ENCODE measurements around the gene GASK1A.
"Not testable (repeated sequence)": the region's sequence is repeated elsewhere in the genome, so short reads cannot be mapped to it uniquely, and the experiment has no call there.

The GASK1A gene

GRCh38 chr3:42979044-42979972 is at the start of gene GASK1A:
Gene GASK1A (plus strand): TSS chr3:42979311. CDS start chr3:42979643, 332 bp downstream.
- peak; percentile 43 for DNase-seq

DNA sequence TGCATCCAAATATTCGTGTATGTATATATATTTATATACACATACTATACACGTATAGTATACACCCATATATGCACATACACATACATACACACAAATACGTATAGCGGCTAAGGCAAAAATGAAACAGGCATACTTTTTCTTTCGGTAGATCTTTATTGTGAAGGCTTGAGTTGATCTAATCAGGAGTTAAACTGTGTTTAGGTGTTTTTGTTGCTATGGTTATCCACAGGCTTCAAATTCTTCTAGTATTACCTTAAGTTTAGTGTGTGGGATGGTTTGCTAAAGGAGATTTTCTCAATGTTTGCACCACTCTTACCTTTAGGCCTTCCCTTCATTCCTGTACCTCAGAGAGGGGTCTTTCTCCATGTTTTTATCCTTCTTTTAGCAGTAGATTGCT is 45.0 kb upstream of the GASK1A start:
- DNase-seq, result no peak

- DNase-seq, result no peak
Measured at GRCh38 chr3:42934910-42935309, 44.2 kb upstream of the GASK1A start.

- DNase-seq, result no peak
Measured at GRCh38 chr3:42935472-42935871, 43.6 kb upstream of the GASK1A start.

- no peak for DNase-seq
Measured at GRCh38 chr3:42936157-42936981, 42.7 kb upstream of the GASK1A start.

GRCh38 chr3:42937334-42937733 is 41.8 kb upstream of the GASK1A start:
- DNase-seq, result no peak

DNA sequence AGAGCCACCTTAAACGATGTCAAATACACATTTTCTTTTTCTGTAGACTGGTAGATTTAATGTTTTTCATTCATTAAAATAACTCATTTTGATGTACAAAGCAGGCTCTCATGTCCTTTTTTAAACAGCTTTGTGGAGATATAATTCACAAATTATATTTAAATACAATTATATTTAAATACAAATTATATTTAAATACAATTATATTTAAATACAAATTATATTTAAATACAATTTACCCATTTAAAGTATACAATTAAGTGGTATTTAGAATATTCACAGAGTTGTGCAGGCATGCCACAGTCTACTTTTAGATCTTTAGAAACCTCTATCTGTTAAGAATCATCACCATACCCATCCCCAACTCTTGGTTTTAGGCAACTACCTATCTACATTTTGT is 36.4 kb upstream of the GASK1A start:
- no peak for DNase-seq

DNA sequence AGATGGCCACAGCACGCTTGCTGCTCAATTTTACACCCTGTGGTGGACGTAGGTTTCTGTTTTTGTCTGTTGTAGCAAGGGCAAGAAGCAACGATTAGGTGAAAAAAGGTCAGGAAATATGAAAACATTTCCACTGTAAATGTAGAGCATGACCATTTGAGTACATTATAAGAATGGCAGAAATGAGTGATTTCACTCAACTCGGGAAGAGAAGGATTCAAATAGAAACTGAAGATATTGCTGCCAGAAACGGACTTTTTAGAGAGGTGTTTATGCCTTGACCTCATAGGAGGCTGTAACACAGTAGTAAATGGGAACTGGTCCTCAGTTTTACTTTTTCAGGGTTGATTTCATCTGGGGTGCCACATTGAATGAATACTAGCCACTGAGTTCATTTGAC is 33.1 kb upstream of the GASK1A start:
- no peak for DNase-seq

- no peak for DNase-seq
Measured at GRCh38 chr3:42957573-42957972, 21.5 kb upstream of the GASK1A start.

DNA sequence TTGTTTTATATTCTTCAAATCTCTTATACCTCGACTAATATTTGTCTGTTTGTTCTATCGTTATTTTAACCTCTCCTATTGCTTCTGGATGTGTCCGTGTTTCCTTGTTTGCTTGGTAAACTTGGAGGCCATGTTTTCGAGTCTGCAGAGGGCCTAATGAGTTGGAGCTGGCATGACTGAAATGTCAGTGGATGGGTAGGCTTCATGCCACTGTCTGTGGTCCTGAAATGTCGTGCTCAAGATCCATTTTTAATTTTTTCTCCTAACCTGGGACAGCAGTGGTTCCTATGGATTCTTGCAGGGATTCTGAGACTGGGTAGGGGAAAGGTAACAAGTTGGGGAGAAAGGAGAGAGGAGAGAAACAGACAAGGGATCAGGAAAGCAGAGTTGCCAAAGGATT is 18.8 kb upstream of the GASK1A start:
- no peak for DNase-seq

- no peak for DNase-seq
Measured at GRCh38 chr3:42960786-42961185, 18.3 kb upstream of the GASK1A start.

DNA sequence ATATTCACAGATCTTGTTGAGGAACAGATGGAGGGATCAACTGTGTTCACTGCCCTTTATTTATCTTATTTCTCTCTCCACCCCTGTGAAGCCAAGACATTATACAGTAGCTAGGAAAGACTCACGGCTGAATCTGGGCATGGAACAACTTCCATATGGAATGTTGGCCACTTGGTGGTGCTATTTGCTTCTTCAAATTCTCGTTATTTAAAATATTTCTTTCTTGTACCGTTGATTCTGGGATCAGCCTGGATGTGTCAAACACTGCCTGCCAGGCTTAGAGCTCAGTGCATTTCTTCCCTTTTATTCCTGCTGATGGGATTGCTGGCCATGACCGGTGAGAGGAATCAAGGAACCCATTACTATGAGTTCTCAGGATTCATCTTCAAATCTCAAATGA is 17.5 kb upstream of the GASK1A start:
- DNase-seq, result peak; percentile 30

- DNase-seq, result no peak
Measured at GRCh38 chr3:42963269-42963668, 15.8 kb upstream of the GASK1A start.

DNA sequence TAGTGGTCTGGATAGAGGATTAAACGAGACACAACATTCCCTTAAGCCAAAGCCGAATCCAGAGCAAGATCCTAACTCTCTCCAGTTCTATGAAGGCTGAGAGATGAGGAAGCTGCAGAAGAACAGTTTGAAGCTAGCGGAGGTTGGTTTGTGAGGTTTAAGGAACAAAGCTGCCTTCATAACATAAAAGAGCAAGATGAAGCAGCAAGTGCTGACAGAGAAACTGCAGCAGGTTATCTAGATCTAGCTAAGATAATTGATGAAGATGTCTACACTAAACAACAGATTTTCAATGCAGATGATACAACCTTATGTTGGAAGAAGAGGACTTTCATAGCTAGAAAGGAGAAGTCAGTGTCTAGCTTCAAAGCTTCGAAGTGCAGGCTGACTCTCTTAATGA is 14.8 kb upstream of the GASK1A start:
- no peak for DNase-seq

GRCh38 chr3:42970557-42970956 is 8.6 kb upstream of the GASK1A start:
- no peak for DNase-seq

GRCh38 chr3:42970976-42971772 is 7.9 kb upstream of the GASK1A start:
- DNase-seq, result no peak

DNA sequence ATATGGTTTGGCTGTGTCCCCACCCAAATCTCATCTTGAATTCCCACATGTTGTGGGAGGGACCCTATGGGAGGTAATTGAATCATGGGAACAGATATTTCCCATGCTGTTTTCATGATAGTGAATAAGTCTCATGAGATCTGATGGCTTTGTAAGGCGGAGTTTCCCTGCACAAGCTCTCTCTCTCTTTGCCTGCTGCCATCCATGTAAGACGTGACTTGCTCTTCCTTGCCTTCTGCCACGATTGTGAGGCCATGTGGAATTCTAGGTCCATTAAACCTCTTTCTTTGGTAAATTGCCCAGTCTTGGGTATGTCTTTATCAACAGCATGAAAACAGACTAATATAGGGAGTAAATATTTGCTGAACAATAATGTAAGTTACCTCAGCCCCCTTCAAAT is 4.2 kb upstream of the GASK1A start:
- not testable (repeated sequence) for DNase-seq

DNA sequence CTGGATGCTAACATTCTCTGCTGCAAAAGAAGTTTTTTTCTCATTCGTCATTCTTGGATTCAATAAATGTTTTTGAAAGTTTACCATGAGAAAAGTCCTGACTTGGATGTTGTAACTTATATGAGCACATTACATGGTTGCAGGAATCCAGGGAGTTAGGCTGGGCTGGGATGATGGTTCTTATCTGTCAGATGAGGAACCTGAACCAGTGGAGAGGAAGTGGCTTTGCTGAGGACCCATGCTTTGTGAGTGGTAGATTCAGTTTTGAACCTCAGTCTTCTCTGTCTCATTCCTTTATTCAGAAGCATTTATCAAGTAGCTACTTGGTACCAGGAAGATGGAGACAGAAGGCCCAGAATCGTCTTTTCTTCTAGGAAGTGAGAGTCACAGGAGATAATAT is 3.7 kb upstream of the GASK1A start:
- no peak for DNase-seq

GRCh38 chr3:42975955-42976354 is 3.2 kb upstream of the GASK1A start:
- no peak for DNase-seq

GRCh38 chr3:42980209-42980608 is 1.1 kb downstream of the GASK1A start:
- no peak for DNase-seq

DNA sequence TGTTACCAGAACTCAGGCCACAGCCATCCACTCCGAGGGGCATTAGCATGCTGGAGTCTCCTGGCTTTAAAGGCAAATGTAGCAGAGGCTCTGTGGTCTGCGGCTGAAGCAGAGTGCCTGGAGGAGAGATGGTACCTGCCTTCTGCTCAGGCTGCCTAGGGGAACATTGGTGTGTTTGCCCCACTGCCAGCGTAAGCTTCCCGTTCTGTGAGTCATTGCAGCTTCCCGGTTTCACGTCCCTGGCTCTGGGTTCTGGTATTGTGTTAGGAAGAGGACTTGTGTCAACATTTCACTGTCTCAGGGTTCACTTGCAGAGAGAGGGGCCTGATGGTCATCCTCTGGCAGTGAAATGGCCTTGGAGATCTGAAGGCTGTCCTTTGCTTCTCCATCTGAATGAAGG is 1.8 kb downstream of the GASK1A start:
- DNase-seq, result no peak

GRCh38 chr3:42982645-42983412 is 3.7 kb downstream of the GASK1A start:
- no peak for DNase-seq

All from stimulated activated CD8-positive, alpha-beta memory T cell treated with anti-CD3 and anti-CD28 coated beads, Interleukin-4, amount 100 ng/mL, for 48 hours (primary cell).